SKM-1 (cell line): Measurements from ENCODE around the gene PRRX1.

Source experiments
- DNase-seq: peaks from one replicate; lab custom pipeline; 2025; ENCODE audit not compliant: unreplicated experiment; lab: John Stamatoyannopoulos, UW

The PRRX1 gene

GRCh38 chr1:170765712-170766330 lies 101.9 kb downstream of the PRRX1 start:
- DNase-seq: no peak

GRCh38 chr1:170768929-170769328 lies 105.0 kb downstream of the PRRX1 start:
- DNase-seq: no peak

- DNase-seq: no peak
Measured at GRCh38 chr1:170769691-170770090, 105.8 kb downstream of the PRRX1 start.

GRCh38 chr1:170770254-170770653 lies 106.3 kb downstream of the PRRX1 start:
- no peak for DNase-seq

GRCh38 chr1:170776252-170776651 lies 112.3 kb downstream of the PRRX1 start:
- no peak for DNase-seq

- no peak for DNase-seq
Measured at GRCh38 chr1:170776777-170777176, 112.8 kb downstream of the PRRX1 start.
